Activated T-helper 1 cell treated with anti-CD3 and anti-CD28 coated beads, Interleukin-12 subunit alpha, Interleukin-12 subunit beta, Interleukin-2, Interleukin-4 antibody, amounts not matched to agents 30 ng/mL and 10 ng/mL and 1 ng/mL, durations not matched to agents 14 hours and 24 hours and 36 hours (primary cell): ENCODE measurements around the gene CFAP69. TPM values are rescaled to one million over a fixed set of nuclear protein-coding genes. Genes with fewer than 3 reads are reported as not detected.

ENCODE experiments used
- DNase-seq: peaks from one replicate; pipeline ENCODE4 v3.0.0; 2021; ENCODE audit warnings: low spot score
- H3K27ac Mint-ChIP-seq: one replicate; pipeline ENCODE4 v1.8.0; 2021; ENCODE audit warnings: mild to moderate bottlenecking, mixed read lengths
- H3K27me3 Mint-ChIP-seq: one replicate; pipeline ENCODE4 v1.8.0; 2022; ENCODE audit warnings: mild to moderate bottlenecking, moderate library complexity, mixed read lengths; ENCODE audit not compliant: insufficient read depth
- H3K36me3 Mint-ChIP-seq: one replicate; pipeline ENCODE4 v1.8.0; 2021; ENCODE audit warnings: low read depth, mixed read lengths
- H3K4me1 Mint-ChIP-seq: one replicate; pipeline ENCODE4 v1.8.0; 2021; ENCODE audit warnings: low read depth, mixed read lengths
- H3K4me3 Mint-ChIP-seq: one replicate; pipeline ENCODE4 v1.8.0; 2021; ENCODE audit warnings: mild to moderate bottlenecking, moderate library complexity, mixed read lengths
- H3K9me3 Mint-ChIP-seq: one replicate; pipeline ENCODE4 v1.8.0; 2021; ENCODE audit warnings: mixed read lengths
- intact Hi-C: fragments of 100-400 bp; cut with micrococcal nuclease; formaldehyde crosslinking; loops from one replicate; pipeline ENCODE4 v1.15.1; 2024
- total RNA-seq: library from RNA; stranded (reverse); gene quantifications from 2 replicates; pipeline ENCODE4 v1.2.3, GENCODE V29; 2022

Gene CFAP69
- total RNA-seq, 1 donor from 2014 or later = not detected

- H3K4me3 Mint-ChIP-seq = no peak overlapping the region
- H3K36me3 Mint-ChIP-seq = no peaks in the 10 kb centered on the region
- H3K27me3 Mint-ChIP-seq = peaks cover 24% of the 10 kb centered on the region
- no peak for DNase-seq
- no peaks in the 10 kb centered on the region for H3K4me1 Mint-ChIP-seq
- intact Hi-C loops = no loop called here
- H3K27ac Mint-ChIP-seq = no peak overlapping the region
- no peaks in the 10 kb centered on the region for H3K9me3 Mint-ChIP-seq
These were observed 22.6 kb upstream of the CFAP69 start for GRCh38 chr7:90222390-90222789.

DNA sequence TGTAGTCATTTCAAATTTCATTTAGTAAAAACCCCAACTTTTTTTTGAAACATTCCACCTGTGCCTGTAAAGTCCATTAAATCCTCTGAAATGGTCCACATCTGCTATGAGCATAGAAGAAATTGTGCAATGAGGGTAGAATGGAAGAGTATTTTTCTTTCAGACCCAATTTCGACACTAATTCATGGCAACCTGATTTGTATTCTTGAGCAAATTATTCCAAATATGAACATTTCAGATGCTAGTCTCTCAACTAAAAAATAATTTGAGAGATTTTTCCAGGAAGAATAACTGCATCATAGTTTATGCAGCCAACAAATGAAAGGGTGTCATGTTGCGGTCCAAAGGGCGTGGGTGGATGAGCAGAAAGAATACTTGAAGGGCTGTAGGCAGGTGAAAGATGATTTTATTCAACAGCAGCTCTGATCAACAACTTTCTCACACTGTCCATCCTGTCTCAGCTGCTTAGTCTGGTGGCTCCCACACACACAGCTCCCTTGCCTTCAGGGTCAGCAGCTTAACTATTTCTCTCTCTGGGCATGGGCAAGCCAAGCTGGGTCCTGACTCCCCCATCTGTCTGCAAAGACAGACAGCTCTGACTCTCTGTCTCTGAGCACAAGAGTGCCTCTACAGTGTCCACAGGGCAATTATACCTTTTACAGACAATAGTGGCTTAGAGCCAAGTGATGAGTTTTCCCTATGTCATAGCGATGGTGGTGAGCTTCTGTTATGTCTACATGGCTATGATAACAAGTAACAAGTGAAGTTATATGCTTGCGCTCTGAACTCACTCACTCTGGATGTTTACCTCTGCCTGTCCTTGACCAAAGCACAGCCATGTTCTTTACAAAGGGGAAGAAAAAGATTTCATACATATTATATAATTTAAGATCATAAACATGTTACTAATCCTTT is 21.9 kb upstream of the CFAP69 start:
- no peak overlapping the region for H3K4me3 Mint-ChIP-seq
- intact Hi-C loops = no loop called here

DNA sequence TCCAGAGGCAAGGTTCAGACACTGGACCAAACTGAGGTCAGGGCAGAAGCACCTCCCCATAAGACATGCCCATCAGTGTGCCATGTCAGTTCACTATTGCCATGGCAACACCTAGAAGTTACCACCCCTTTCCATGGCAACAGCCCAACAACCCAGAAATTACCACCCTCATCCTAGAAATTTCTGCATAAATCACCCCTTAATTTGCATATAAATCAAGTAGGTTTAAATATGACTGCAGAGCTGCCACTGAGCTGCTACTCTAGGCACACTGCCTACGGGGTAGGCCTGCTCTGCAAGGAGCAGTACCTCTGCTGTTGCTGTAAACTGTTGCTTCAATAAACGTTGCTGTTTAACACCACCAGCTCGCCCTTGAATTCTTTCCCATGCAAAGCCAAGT is 20.8 kb upstream of the CFAP69 start:
- DNase-seq = no peak
- H3K4me1 Mint-ChIP-seq = no peaks in the 10 kb centered on the region
- no peak overlapping the region for H3K4me3 Mint-ChIP-seq
- no peaks in the 10 kb centered on the region for H3K9me3 Mint-ChIP-seq
- intact Hi-C loops = no loop called here
- no peak overlapping the region for H3K27ac Mint-ChIP-seq
- peaks cover 20% of the 10 kb centered on the region for H3K27me3 Mint-ChIP-seq
- no peaks in the 10 kb centered on the region for H3K36me3 Mint-ChIP-seq

More for the DNA sequence above, 21.9 kb upstream of the CFAP69 start:
- H3K27me3 Mint-ChIP-seq = peaks cover 19% of the 10 kb centered on the region
- no peaks in the 10 kb centered on the region for H3K36me3 Mint-ChIP-seq
- no peak overlapping the region for H3K27ac Mint-ChIP-seq
- DNase-seq = no peak
- no peaks in the 10 kb centered on the region for H3K9me3 Mint-ChIP-seq
- H3K4me1 Mint-ChIP-seq = no peaks in the 10 kb centered on the region

- DNase-seq = no peak
- intact Hi-C loops = no loop called here
- peaks cover 18% of the 10 kb centered on the region for H3K27me3 Mint-ChIP-seq
- no peak overlapping the region for H3K27ac Mint-ChIP-seq
- no peaks in the 10 kb centered on the region for H3K9me3 Mint-ChIP-seq
- H3K4me3 Mint-ChIP-seq = no peak overlapping the region
- no peaks in the 10 kb centered on the region for H3K36me3 Mint-ChIP-seq
- H3K4me1 Mint-ChIP-seq = no peaks in the 10 kb centered on the region
These were observed 19.8 kb upstream of the CFAP69 start for GRCh38 chr7:90225181-90225580.

GRCh38 chr7:90225601-90226000 is 19.4 kb upstream of the CFAP69 start:
- Mint-ChIP-seq H3K27ac (no peak overlapping the region), H3K4me3 (no peak overlapping the region), H3K4me1 (no peaks in the 10 kb centered on the region), H3K36me3 (no peaks in the 10 kb centered on the region), H3K27me3 (peaks cover 18% of the 10 kb centered on the region), H3K9me3 (no peaks in the 10 kb centered on the region)
- intact Hi-C loops = no loop called here
- DNase-seq = no peak

- no peaks in the 10 kb centered on the region for H3K36me3 Mint-ChIP-seq
- DNase-seq = no peak
- no peak overlapping the region for H3K27ac Mint-ChIP-seq
- no peaks in the 10 kb centered on the region for H3K4me1 Mint-ChIP-seq
- no peak overlapping the region for H3K4me3 Mint-ChIP-seq
- intact Hi-C loops = no loop called here
- H3K9me3 Mint-ChIP-seq = no peaks in the 10 kb centered on the region
- H3K27me3 Mint-ChIP-seq = peaks cover 18% of the 10 kb centered on the region
These were observed 17.7 kb upstream of the CFAP69 start for GRCh38 chr7:90227259-90227658.

GRCh38 chr7:90229682-90230081 is 15.3 kb upstream of the CFAP69 start:
- no peak for DNase-seq
- H3K27ac Mint-ChIP-seq = no peak overlapping the region
- no peaks in the 10 kb centered on the region for H3K9me3 Mint-ChIP-seq
- H3K4me3 Mint-ChIP-seq = no peak overlapping the region
- H3K4me1 Mint-ChIP-seq = no peaks in the 10 kb centered on the region
- H3K36me3 Mint-ChIP-seq = no peaks in the 10 kb centered on the region
- intact Hi-C loops = no loop called here
- peaks cover 18% of the 10 kb centered on the region for H3K27me3 Mint-ChIP-seq

- DNase-seq = no peak
- no peak overlapping the region for H3K27ac Mint-ChIP-seq
- H3K9me3 Mint-ChIP-seq = no peaks in the 10 kb centered on the region
- H3K4me3 Mint-ChIP-seq = no peak overlapping the region
- intact Hi-C loops = no loop called here
- H3K27me3 Mint-ChIP-seq = peaks cover 15% of the 10 kb centered on the region
- no peaks in the 10 kb centered on the region for H3K36me3 Mint-ChIP-seq
- H3K4me1 Mint-ChIP-seq = no peaks in the 10 kb centered on the region
These were observed 14.1 kb upstream of the CFAP69 start for GRCh38 chr7:90230834-90231233.

DNA sequence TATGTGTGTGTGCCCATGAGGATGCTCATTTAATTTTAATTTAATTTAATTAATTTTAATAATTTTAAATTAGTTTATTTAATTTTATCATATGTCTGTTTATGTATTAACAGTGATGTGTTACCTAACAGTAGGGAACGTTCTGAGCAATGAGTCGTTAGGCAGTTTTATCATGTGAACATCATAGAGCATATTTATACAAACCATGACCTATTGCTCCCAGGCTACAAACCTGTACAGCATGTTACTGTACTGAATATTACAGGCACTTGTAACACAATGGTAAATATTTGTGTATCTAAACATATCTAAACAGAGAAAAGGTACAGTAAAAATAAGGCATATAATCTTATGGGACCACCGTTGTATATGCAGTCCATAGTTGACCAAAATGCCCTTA is 13.7 kb upstream of the CFAP69 start:
- Mint-ChIP-seq H3K4me3 (no peak overlapping the region), H3K9me3 (no peaks in the 10 kb centered on the region), H3K36me3 (no peaks in the 10 kb centered on the region), H3K27ac (no peak overlapping the region), H3K27me3 (peaks cover 15% of the 10 kb centered on the region), H3K4me1 (no peaks in the 10 kb centered on the region)
- intact Hi-C loops = no loop called here
- no peak for DNase-seq

DNA sequence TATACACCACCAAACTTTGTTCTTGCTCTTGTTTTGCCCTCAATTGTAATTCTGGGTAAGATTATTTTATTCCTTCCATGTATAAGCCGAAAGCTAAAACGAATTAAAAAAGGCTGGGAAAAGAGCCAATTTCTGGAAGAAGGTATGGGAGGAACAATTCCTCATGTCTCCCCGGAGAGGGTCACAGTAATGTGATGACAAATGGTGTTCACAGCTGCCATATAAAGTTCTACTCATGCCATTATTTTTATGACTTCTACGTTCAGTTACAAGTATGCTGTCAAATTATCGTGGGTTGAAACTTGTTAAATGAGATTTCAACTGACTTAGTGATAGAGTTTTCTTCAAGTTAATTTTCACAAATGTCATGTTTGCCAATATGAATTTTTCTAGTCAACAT is 12.5 kb upstream of the CFAP69 start:
- intact Hi-C loops = no loop called here
- H3K4me1 Mint-ChIP-seq = no peaks in the 10 kb centered on the region
- H3K9me3 Mint-ChIP-seq = no peaks in the 10 kb centered on the region
- H3K27me3 Mint-ChIP-seq = peaks cover 14% of the 10 kb centered on the region
- H3K4me3 Mint-ChIP-seq = no peak overlapping the region
- no peaks in the 10 kb centered on the region for H3K36me3 Mint-ChIP-seq
- H3K27ac Mint-ChIP-seq = no peak overlapping the region
- DNase-seq = no peak

DNA sequence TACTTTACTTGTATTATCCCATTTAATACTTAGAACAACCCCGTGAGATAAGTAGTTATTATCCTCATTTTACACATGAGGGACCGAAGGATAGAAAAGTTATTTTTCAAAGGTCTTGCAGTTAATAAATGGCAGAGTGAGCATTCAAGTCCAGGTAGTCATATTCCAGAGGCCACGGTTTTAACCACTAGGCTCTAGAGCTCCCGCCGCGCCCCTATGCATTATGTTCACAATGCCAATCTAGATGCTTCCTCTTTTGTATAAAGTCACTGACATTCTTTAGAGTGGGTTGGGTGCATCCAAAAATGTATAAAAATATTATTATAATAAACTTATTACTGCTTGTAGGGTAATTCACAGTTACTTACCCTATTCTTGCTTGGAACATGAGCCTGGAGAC is 11.4 kb upstream of the CFAP69 start:
- H3K27ac Mint-ChIP-seq = no peak overlapping the region
- peaks cover 14% of the 10 kb centered on the region for H3K27me3 Mint-ChIP-seq
- no peaks in the 10 kb centered on the region for H3K9me3 Mint-ChIP-seq
- DNase-seq = no peak
- no peaks in the 10 kb centered on the region for H3K4me1 Mint-ChIP-seq
- H3K36me3 Mint-ChIP-seq = no peaks in the 10 kb centered on the region
- intact Hi-C loops = no loop called here
- no peak overlapping the region for H3K4me3 Mint-ChIP-seq

- Mint-ChIP-seq H3K27ac (no peak overlapping the region), H3K36me3 (no peaks in the 10 kb centered on the region), H3K9me3 (no peaks in the 10 kb centered on the region), H3K4me1 (no peaks in the 10 kb centered on the region), H3K4me3 (no peak overlapping the region), H3K27me3 (peaks cover 8% of the 10 kb centered on the region)
- no peak for DNase-seq
- intact Hi-C loops = no loop called here
These were observed 8.2 kb upstream of the CFAP69 start for GRCh38 chr7:90236721-90237289.

- no peaks in the 10 kb centered on the region for H3K9me3 Mint-ChIP-seq
- no peak for DNase-seq
- H3K4me3 Mint-ChIP-seq = no peak overlapping the region
- H3K4me1 Mint-ChIP-seq = no peaks in the 10 kb centered on the region
- intact Hi-C loops = no loop called here
- H3K27me3 Mint-ChIP-seq = peaks cover 8% of the 10 kb centered on the region
- H3K27ac Mint-ChIP-seq = no peak overlapping the region
- H3K36me3 Mint-ChIP-seq = no peaks in the 10 kb centered on the region
These were observed 7.0 kb upstream of the CFAP69 start for GRCh38 chr7:90238022-90238421.
